Hepatocyte (in vitro differentiated cells): ENCODE results near the gene BICDL1. TPM values are rescaled to one million over a fixed set of nuclear protein-coding genes. Genes with fewer than 3 reads are reported as not detected.

ENCODE experiments used
- DNase-seq: peaks from one replicate; pipeline ENCODE4 v3.0.0-alpha.2; 2016; ENCODE audit warnings: low spot score
- H2AFZ ChIP-seq: fragments of 200-600 bp; sonication (generic); 2 replicates; pipeline ENCODE4 v1.6.0; 2016; ENCODE audit warnings: antibody characterized with exemption, mild to moderate bottlenecking
- H3K27ac ChIP-seq: fragments of 200-600 bp; sonication (generic); 2 replicates; pipeline ENCODE4 v1.5.1; 2016; ENCODE audit warnings: mild to moderate bottlenecking
- H3K27me3 ChIP-seq: fragments of 200-600 bp; sonication (generic); 2 replicates; pipeline ENCODE4 v1.6.1; 2016
- H3K36me3 ChIP-seq: fragments of 200-600 bp; sonication (generic); replicated peaks from 2 replicates; pipeline ENCODE4 v1.5.1; 2016; ENCODE audit warnings: low read depth; ENCODE audit not compliant: insufficient read depth
- H3K4me1 ChIP-seq: fragments of 200-600 bp; sonication (generic); 2 replicates; pipeline ENCODE4 v1.5.1; 2016; ENCODE audit warnings: mild to moderate bottlenecking, moderate library complexity; ENCODE audit not compliant: insufficient read depth
- H3K4me2 ChIP-seq: fragments of 200-600 bp; sonication (generic); 2 replicates; pipeline ENCODE4 v1.6.0; 2016
- H3K4me3 ChIP-seq: fragments of 200-600 bp; sonication (generic); 2 replicates; pipeline ENCODE4 v1.5.1; 2016; ENCODE audit warnings: mild to moderate bottlenecking
- H3K79me2 ChIP-seq: fragments of 200-600 bp; sonication (generic); 2 replicates; pipeline ENCODE4 v1.6.0; 2017; ENCODE audit warnings: mild to moderate bottlenecking
- H3K9me2 ChIP-seq: fragments of 200-600 bp; sonication (generic); replicated peaks from 2 replicates; pipeline ENCODE4 v1.6.0; 2017; ENCODE audit warnings: mild to moderate bottlenecking; ENCODE audit not compliant: insufficient read depth
- H3K9me3 ChIP-seq: fragments of 200-600 bp; sonication (generic); 2 replicates; pipeline ENCODE4 v1.5.1; 2016; ENCODE audit warnings: low read depth, mild to moderate bottlenecking
- H4K20me1 ChIP-seq: fragments of 200-600 bp; sonication (generic); 2 replicates; pipeline ENCODE4 v1.6.0; 2016; ENCODE audit warnings: mild to moderate bottlenecking; ENCODE audit not compliant: insufficient read depth, poor library complexity, severe bottlenecking
- EZH2 ChIP-seq: fragments of 200-600 bp; sonication (generic); IDR thresholded peaks from 2 replicates; pipeline ENCODE4 v1.6.1; 2016; ENCODE audit warnings: antibody characterized with exemption, mild to moderate bottlenecking, borderline replicate concordance
- EZH2phosphoT487 ChIP-seq: fragments of 200-600 bp; sonication (generic); IDR thresholded peaks from one replicate; pipeline ENCODE4 v1.6.1; 2018; ENCODE audit warnings: antibody characterized with exemption, mild to moderate bottlenecking, low read depth, moderate library complexity; ENCODE audit not compliant: unreplicated experiment, severe bottlenecking
- WGBS: methylation state at CpG from one replicate; pipeline ENCODE4 v1.1.6; 2016; ENCODE audit warnings: low lambda C conversion rate; ENCODE audit errors: missing lambda C conversion rate; 5-methylcytosine and 5-hydroxymethylcytosine counted together
- polyA plus RNA-seq: library from polyadenylated mRNA; unstranded; fragments of >200 nt; fragmentation: Nextera tagmentation; extraction: Ambion mirVana; gene quantifications from 2 replicates; pipeline ENCODE4 v1.2.1, GENCODE V29; 2016
- total RNA-seq: library from RNA; depleted of rRNA; stranded (reverse); fragments of >200 nt; gene quantifications from 2 replicates; pipeline ENCODE4 v1.2.3, GENCODE V29; 2014
- TF ChIP-seq, protein P1 (sequence below): fragments of 200-600 bp; sonication (generic); IDR thresholded peaks from 2 replicates; pipeline ENCODE4 v1.5.1; 2016; ENCODE audit warnings: antibody characterized with exemption, mild to moderate bottlenecking; ENCODE audit not compliant: poor library complexity

The BICDL1 gene
- total and polyA plus RNA-seq, 2 experiments from 2014 or later, result 10.6 to 21.9 TPM

DNA sequence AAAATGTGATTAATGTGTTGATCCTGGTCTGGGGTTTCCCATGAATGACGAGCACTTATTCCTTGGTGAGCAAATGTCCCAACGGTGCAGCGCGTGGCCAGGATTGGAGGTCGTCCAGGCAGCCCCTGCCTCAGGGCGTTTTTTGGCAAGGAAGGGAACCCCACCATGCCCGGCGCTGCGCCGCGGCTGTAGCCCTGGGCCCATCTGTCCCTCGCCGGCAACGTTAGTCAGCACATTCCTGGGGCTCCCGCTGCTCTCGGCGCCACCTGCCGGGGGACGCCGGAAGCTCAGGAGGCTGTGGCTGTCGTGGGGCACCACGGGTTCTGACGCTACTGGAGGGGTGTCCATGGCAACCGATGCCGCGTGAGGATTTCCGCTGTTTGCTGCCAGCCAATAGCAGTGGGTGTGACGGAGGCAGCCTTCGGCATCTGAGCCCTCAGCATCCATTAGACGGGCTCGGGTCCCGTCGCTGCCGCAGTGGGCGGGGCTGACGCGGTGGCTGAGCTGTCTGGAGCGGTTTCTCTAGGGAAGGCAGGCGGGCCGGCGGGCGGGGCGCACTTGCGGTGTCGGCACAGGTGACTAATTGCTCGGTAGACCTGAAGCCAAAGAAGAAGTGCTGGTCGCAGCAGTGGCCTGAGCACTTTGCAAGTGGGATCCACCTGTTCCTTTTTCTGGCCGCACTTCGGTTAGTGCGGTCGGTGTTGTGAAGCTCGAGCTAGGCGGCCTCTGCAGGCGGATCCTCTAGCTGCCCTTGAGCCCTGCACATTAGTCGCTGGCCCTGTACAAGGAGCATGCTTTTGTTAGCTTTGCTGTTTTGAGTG lies 98.0 kb downstream of the BICDL1 start:
- no peaks in the 10 kb centered on the region for H3K4me1 ChIP-seq
- H3K4me3 ChIP-seq, result no peak overlapping the region
- peak overlapping the region; percentile 74 for H3K4me2 ChIP-seq
- no peaks in the 10 kb centered on the region for H4K20me1 ChIP-seq
- no peaks in the 10 kb centered on the region for H3K9me2 ChIP-seq
- H3K36me3 ChIP-seq, result no peaks in the 10 kb centered on the region
- no peak overlapping the region for H3K27ac ChIP-seq
- 1% methylated on average over 53 of the region's 55 CpGs for WGBS
- DNase-seq, result peak; percentile 99
- no peaks in the 10 kb centered on the region for H3K79me2 ChIP-seq
- TF ChIP-seq EZH2phosphoT487, result no peak
- TF ChIP-seq, protein P1, sequence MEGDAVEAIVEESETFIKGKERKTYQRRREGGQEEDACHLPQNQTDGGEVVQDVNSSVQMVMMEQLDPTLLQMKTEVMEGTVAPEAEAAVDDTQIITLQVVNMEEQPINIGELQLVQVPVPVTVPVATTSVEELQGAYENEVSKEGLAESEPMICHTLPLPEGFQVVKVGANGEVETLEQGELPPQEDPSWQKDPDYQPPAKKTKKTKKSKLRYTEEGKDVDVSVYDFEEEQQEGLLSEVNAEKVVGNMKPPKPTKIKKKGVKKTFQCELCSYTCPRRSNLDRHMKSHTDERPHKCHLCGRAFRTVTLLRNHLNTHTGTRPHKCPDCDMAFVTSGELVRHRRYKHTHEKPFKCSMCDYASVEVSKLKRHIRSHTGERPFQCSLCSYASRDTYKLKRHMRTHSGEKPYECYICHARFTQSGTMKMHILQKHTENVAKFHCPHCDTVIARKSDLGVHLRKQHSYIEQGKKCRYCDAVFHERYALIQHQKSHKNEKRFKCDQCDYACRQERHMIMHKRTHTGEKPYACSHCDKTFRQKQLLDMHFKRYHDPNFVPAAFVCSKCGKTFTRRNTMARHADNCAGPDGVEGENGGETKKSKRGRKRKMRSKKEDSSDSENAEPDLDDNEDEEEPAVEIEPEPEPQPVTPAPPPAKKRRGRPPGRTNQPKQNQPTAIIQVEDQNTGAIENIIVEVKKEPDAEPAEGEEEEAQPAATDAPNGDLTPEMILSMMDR, result peak; percentile 99
- H3K27me3 ChIP-seq, result no peaks in the 10 kb centered on the region
- H2AFZ ChIP-seq, result peak overlapping the region; percentile 23
- H3K9me3 ChIP-seq, result no peaks in the 10 kb centered on the region

DNA sequence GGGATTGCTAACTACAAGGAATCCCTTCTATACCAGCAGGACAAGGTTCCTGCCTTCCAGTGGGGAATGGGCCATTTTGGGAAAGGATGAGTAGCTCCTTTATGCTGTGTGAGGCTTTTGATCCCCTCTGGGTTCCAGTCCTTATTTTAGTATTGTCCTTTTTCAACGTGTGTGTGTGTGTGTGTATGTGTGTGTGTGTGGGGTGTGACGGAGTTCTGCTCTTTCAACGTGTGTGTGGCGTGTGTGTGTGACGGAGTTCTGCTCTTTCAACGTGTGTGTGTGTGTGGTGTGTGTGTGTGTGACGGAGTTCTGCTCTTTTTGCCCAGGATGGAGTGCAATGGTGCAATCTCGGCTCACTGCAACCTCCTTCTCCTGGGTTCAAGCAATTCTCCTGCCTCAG lies 100.1 kb downstream of the BICDL1 start:
- WGBS, result 61% methylated on average over 8 of the region's 8 CpGs
- TF ChIP-seq EZH2 (no peak), EZH2phosphoT487 (no peak)
- TF ChIP-seq, protein P1, result no peak
- H3K4me2 ChIP-seq, result no peak overlapping the region
- no peak for DNase-seq
- no peaks in the 10 kb centered on the region for H4K20me1 ChIP-seq
- no peak overlapping the region for H3K27ac ChIP-seq
- no peaks in the 10 kb centered on the region for H3K9me2 ChIP-seq
- H3K9me3 ChIP-seq, result no peaks in the 10 kb centered on the region
- H2AFZ ChIP-seq, result no peak overlapping the region
- no peaks in the 10 kb centered on the region for H3K79me2 ChIP-seq
- no peaks in the 10 kb centered on the region for H3K36me3 ChIP-seq
- no peaks in the 10 kb centered on the region for H3K27me3 ChIP-seq
- H3K4me3 ChIP-seq, result no peak overlapping the region
- no peaks in the 10 kb centered on the region for H3K4me1 ChIP-seq

- Histone ChIP-seq H3K4me1 (no peaks in the 10 kb centered on the region), H2AFZ (no peak overlapping the region), H3K36me3 (no peaks in the 10 kb centered on the region), H3K27me3 (no peaks in the 10 kb centered on the region), H3K4me3 (no peak overlapping the region), H4K20me1 (no peaks in the 10 kb centered on the region), H3K9me2 (no peaks in the 10 kb centered on the region), H3K4me2 (no peak overlapping the region), H3K27ac (no peak overlapping the region), H3K9me3 (no peaks in the 10 kb centered on the region), H3K79me2 (no peaks in the 10 kb centered on the region)
- no peak for DNase-seq
- 91% methylated on average over 2 of the region's 2 CpGs for WGBS
- TF ChIP-seq, protein P1, result no peak
- no peak for TF ChIP-seq EZH2phosphoT487
- TF ChIP-seq EZH2, result no peak
Observed at GRCh38 chr12:120089796-120090195, 100.8 kb downstream of the BICDL1 start.
